Suprapubic skin (tissue), 3 donors: ENCODE measurements around the gene ZEB1.
"Not testable (repeated sequence)": the region's sequence is repeated elsewhere in the genome, so short reads cannot be mapped to it uniquely, and the experiment has no call there.

Experiments
- CTCF ChIP-seq, 2 donors: fragments of 200-600 bp in 1 of 2; fragments of 450-650 bp in 1 of 2; sonication (generic) in 1 of 2; IDR thresholded peaks; one replicate each; pipeline ENCODE4 v1.5.1; 2016 to 2019; ENCODE audit warnings: antibody characterized with exemption in 2 of 2, mild to moderate bottlenecking in 1 of 2, moderate library complexity in 1 of 2
- EP300 ChIP-seq: sonication (generic); formaldehyde crosslinking; IDR thresholded peaks from one replicate; pipeline ENCODE4 v1.6.1; 2017; ENCODE audit warnings: antibody characterized with exemption

- TF ChIP-seq EP300; CTCF (IDR thresholded peaks at IDR 0.05): not testable (repeated sequence)
Measured at GRCh38 chr10:31428499-31428898, 109.5 kb downstream of the ZEB1 start.
